LoVo (cell line): Measurements from ENCODE around the gene ZNF821.
"Not testable (repeated sequence)": the region's sequence is repeated elsewhere in the genome, so short reads cannot be mapped to it uniquely, and the experiment has no call there.

Source experiments
- DNase-seq: peaks from one replicate; pipeline ENCODE4 v3.0.0-alpha.2; 2016; ENCODE audit warnings: low spot score

The ZNF821 gene

GRCh38 chr16:71855937-71856662 lies 27.9 kb downstream of the ZNF821 start:
- no peak for DNase-seq

- no peak for DNase-seq
Measured at GRCh38 chr16:71854369-71854948, 29.5 kb downstream of the ZNF821 start.

GRCh38 chr16:71853413-71853812 lies 30.6 kb downstream of the ZNF821 start:
- no peak for DNase-seq

GRCh38 chr16:71852561-71852960 lies 31.4 kb downstream of the ZNF821 start:
- DNase-seq, result no peak

GRCh38 chr16:71852158-71852557 lies 31.8 kb downstream of the ZNF821 start:
- DNase-seq, result no peak

- no peak for DNase-seq
Measured at GRCh38 chr16:71851746-71852145, 32.2 kb downstream of the ZNF821 start.

- no peak for DNase-seq
Measured at GRCh38 chr16:71848622-71849021, 35.4 kb downstream of the ZNF821 start.

- no peak for DNase-seq
Measured at GRCh38 chr16:71847096-71847495, 36.9 kb downstream of the ZNF821 start.

- no peak for DNase-seq
Measured at GRCh38 chr16:71846431-71846830, 37.6 kb downstream of the ZNF821 start.

GRCh38 chr16:71845639-71846430 lies 38.1 kb downstream of the ZNF821 start, which contains the start of gene ATXN1L:
TSS of gene ATXN1L (plus strand) at chr16:71845976. CDS start at chr16:71849741, 3,765 bp downstream.
- DNase-seq, result peak; percentile 91

- DNase-seq, result no peak
Measured at GRCh38 chr16:71843572-71843971, 40.4 kb downstream of the ZNF821 start.

GRCh38 chr16:71840052-71840451 lies 43.9 kb downstream of the ZNF821 start:
- DNase-seq, result no peak

- DNase-seq, result no peak
Measured at GRCh38 chr16:71837150-71837549, 46.8 kb downstream of the ZNF821 start.

- no peak for DNase-seq
Measured at GRCh38 chr16:71834291-71834690, 49.7 kb downstream of the ZNF821 start.

- not testable (repeated sequence) for DNase-seq
Measured at GRCh38 chr16:71832112-71832511, 51.9 kb downstream of the ZNF821 start.

GRCh38 chr16:71831698-71832097 lies 52.3 kb downstream of the ZNF821 start:
- not testable (repeated sequence) for DNase-seq

GRCh38 chr16:71830359-71830758 lies 53.6 kb downstream of the ZNF821 start:
- no peak for DNase-seq

- DNase-seq, result no peak
Measured at GRCh38 chr16:71826533-71827017, 57.4 kb downstream of the ZNF821 start.

GRCh38 chr16:71817155-71817500 lies 66.9 kb downstream of the ZNF821 start:
- not testable (repeated sequence) for DNase-seq

GRCh38 chr16:71811261-71811803 lies 72.7 kb downstream of the ZNF821 start:
- DNase-seq, result no peak

GRCh38 chr16:71810155-71810530 lies 73.8 kb downstream of the ZNF821 start:
- DNase-seq, result not testable (repeated sequence)
